GM23338 (cell line): ENCODE measurements around the gene RTKN. TPM values are rescaled to one million over a fixed set of nuclear protein-coding genes. Genes with fewer than 3 reads are reported as not detected.

ENCODE experiments used
- ATAC-seq: fragments of 200-7000 bp; cut with Tn5 transposase; 3 replicates; pipeline ENCODE4 v1.9.1; 2020
- DNase-seq: peaks from one replicate; pipeline ENCODE4 v3.0.0-alpha.2; 2015; ENCODE audit warnings: low spot score
- H2AFZ ChIP-seq: fragments of 200-600 bp; sonication (generic); 2 replicates; pipeline ENCODE4 v1.8.0; 2016; ENCODE audit warnings: antibody characterized with exemption, mild to moderate bottlenecking, moderate library complexity
- H3F3A ChIP-seq: fragments of 200-600 bp; sonication (generic); replicated peaks from 2 replicates; pipeline ENCODE4 v1.8.0; 2017; ENCODE audit warnings: antibody characterized with exemption, mixed run types, low read depth
- H3K27ac ChIP-seq: fragments of 200-600 bp; sonication (generic); 2 replicates; pipeline ENCODE4 v1.6.1; 2016; ENCODE audit warnings: low read depth
- H3K27me3 ChIP-seq: fragments of 200-600 bp; sonication (generic); 2 replicates; pipeline ENCODE4 v1.8.0; 2016; ENCODE audit warnings: mild to moderate bottlenecking, mixed run types, moderate library complexity; ENCODE audit not compliant: insufficient read depth
- H3K36me3 ChIP-seq: fragments of 200-600 bp; sonication (generic); 2 replicates; pipeline ENCODE4 v1.8.0; 2016; ENCODE audit warnings: mild to moderate bottlenecking; ENCODE audit not compliant: insufficient read depth
- H3K4me1 ChIP-seq: fragments of 200-600 bp; sonication (generic); 2 replicates; pipeline ENCODE4 v1.8.0; 2016; ENCODE audit warnings: mild to moderate bottlenecking, moderate library complexity; ENCODE audit not compliant: insufficient read depth
- H3K4me2 ChIP-seq: fragments of 200-600 bp; sonication (generic); 2 replicates; pipeline ENCODE4 v1.7.1; 2017; ENCODE audit warnings: mixed run types
- H3K4me3 ChIP-seq: fragments of 200-600 bp; sonication (generic); 2 replicates; pipeline ENCODE4 v1.6.1; 2016; ENCODE audit warnings: mixed run types
- H3K79me2 ChIP-seq: fragments of 200-600 bp; sonication (generic); replicated peaks from 2 replicates; pipeline ENCODE4 v1.8.0; 2017; ENCODE audit warnings: mild to moderate bottlenecking; ENCODE audit not compliant: insufficient read depth
- H3K9me2 ChIP-seq: fragments of 200-600 bp; sonication (generic); 2 replicates; pipeline ENCODE4 v1.8.0; 2017; ENCODE audit not compliant: insufficient read depth
- H4K20me1 ChIP-seq: fragments of 200-600 bp; sonication (generic); replicated peaks from 2 replicates; pipeline ENCODE4 v1.8.0; 2017; ENCODE audit warnings: mild to moderate bottlenecking; ENCODE audit not compliant: insufficient read depth
- H3K27ac Mint-ChIP-seq: 2 replicates; pipeline ENCODE4 v1.8.0; 2020; ENCODE audit warnings: inconsistent platforms, mild to moderate bottlenecking, moderate library complexity, mixed read lengths
- H3K27me3 Mint-ChIP-seq: 3 replicates; pipeline ENCODE4 v1.8.0; 2022; ENCODE audit warnings: low read depth, mild to moderate bottlenecking, moderate library complexity, mixed read lengths, inconsistent platforms; ENCODE audit not compliant: insufficient read depth, poor library complexity
- H3K36me3 Mint-ChIP-seq: 3 replicates; pipeline ENCODE4 v1.8.0; 2021; ENCODE audit warnings: low read depth, mild to moderate bottlenecking, inconsistent platforms, moderate library complexity, mixed read lengths
- H3K4me1 Mint-ChIP-seq: 3 replicates; pipeline ENCODE4 v1.8.0; 2020; ENCODE audit warnings: mild to moderate bottlenecking, inconsistent platforms, mixed read lengths
- H3K4me3 Mint-ChIP-seq: 3 replicates; pipeline ENCODE4 v1.8.0; 2021; ENCODE audit warnings: moderate library complexity, mild to moderate bottlenecking, inconsistent platforms, mixed read lengths
- H3K9me3 Mint-ChIP-seq: 3 replicates; pipeline ENCODE4 v1.8.0; 2020; ENCODE audit warnings: moderate library complexity, mild to moderate bottlenecking, inconsistent platforms, mixed read lengths
- CTCF ChIP-seq, 2 experiments: fragments of 200-600 bp in 1 of 2; sonication (generic) in 1 of 2; conservative IDR thresholded peaks; 2 replicates each; pipeline versions ENCODE4 v1.5.1 to v1.6.1; 2016 to 2017; ENCODE audit warnings: antibody characterized with exemption in 2 of 2, low read depth in 2 of 2, mild to moderate bottlenecking in 2 of 2, moderate library complexity in 1 of 2
- ETS1 ChIP-seq: IDR thresholded peaks from 2 replicates; pipeline ENCODE4 v1.6.1; 2016; ENCODE audit warnings: antibody characterized with exemption
- EZH2 ChIP-seq: fragments of 200-600 bp; sonication (generic); IDR thresholded peaks from one replicate; pipeline ENCODE4 v1.8.0; 2017; ENCODE audit warnings: antibody characterized with exemption, mild to moderate bottlenecking, low read depth; ENCODE audit not compliant: unreplicated experiment
- EZH2phosphoT487 ChIP-seq: fragments of 200-600 bp; sonication (generic); IDR thresholded peaks from one replicate; pipeline ENCODE4 v1.8.1; 2018; ENCODE audit warnings: antibody characterized with exemption; ENCODE audit not compliant: unreplicated experiment
- JUNB ChIP-seq: IDR thresholded peaks from one replicate; pipeline ENCODE4 v1.6.1; 2016; ENCODE audit warnings: antibody characterized with exemption; ENCODE audit not compliant: unreplicated experiment
- NANOG ChIP-seq: IDR thresholded peaks from 2 replicates; pipeline ENCODE4 v1.6.1; 2016; ENCODE audit warnings: antibody characterized with exemption, borderline replicate concordance
- POLR2AphosphoS5 ChIP-seq: IDR thresholded peaks from 2 replicates; pipeline ENCODE4 v1.6.1; 2016; ENCODE audit warnings: antibody characterized with exemption, low read depth
- STAT1 ChIP-seq: IDR thresholded peaks from one replicate; pipeline ENCODE4 v1.6.1; 2016; ENCODE audit warnings: antibody characterized with exemption; ENCODE audit not compliant: unreplicated experiment
- ZNF114 ChIP-seq: fragments of 250-450 bp; sonication (Bioruptor Pico); IDR thresholded peaks from 2 replicates; pipeline ENCODE4 v1.5.0; 2020; ENCODE audit warnings: mild to moderate bottlenecking, moderate library complexity
- ZNF331 ChIP-seq: fragments of 250-450 bp; sonication (Bioruptor Pico); IDR thresholded peaks from 2 replicates; pipeline ENCODE4 v1.5.0; 2020; ENCODE audit warnings: low read depth, mild to moderate bottlenecking, moderate library complexity
- polyA plus RNA-seq: library from polyadenylated mRNA; unstranded; fragments of >200 nt; fragmentation: Nextera tagmentation; extraction: Ambion mirVana; gene quantifications from 2 replicates; pipeline ENCODE4 v1.2.1, GENCODE V29; 2016
- total RNA-seq: library from RNA; depleted of rRNA; stranded (reverse); fragments of >200 nt; shearing (Covaris generic); gene quantifications from 2 replicates; pipeline ENCODE4 v1.2.3, GENCODE V29; 2014
- TF ChIP-seq, protein P1 (sequence below): IDR thresholded peaks from one replicate; pipeline ENCODE4 v1.6.1; 2018; ENCODE audit warnings: antibody characterized with exemption; ENCODE audit not compliant: unreplicated experiment

RTKN gene
- total and polyA plus RNA-seq, 2 experiments from 2014 or later = 24.5 to 50.0 TPM

GRCh38 chr2:74414441-74414840 is 27.3 kb downstream of the RTKN start (continued):
- no peak for TF ChIP-seq CTCF (conservative IDR thresholded peaks at IDR 0.05; ENCODE audit: low read depth in 2 of 2)
- no peak for TF ChIP-seq POLR2AphosphoS5
- TF ChIP-seq EZH2phosphoT487 = no peak
- no peak for TF ChIP-seq JUNB
- TF ChIP-seq, protein P1, sequence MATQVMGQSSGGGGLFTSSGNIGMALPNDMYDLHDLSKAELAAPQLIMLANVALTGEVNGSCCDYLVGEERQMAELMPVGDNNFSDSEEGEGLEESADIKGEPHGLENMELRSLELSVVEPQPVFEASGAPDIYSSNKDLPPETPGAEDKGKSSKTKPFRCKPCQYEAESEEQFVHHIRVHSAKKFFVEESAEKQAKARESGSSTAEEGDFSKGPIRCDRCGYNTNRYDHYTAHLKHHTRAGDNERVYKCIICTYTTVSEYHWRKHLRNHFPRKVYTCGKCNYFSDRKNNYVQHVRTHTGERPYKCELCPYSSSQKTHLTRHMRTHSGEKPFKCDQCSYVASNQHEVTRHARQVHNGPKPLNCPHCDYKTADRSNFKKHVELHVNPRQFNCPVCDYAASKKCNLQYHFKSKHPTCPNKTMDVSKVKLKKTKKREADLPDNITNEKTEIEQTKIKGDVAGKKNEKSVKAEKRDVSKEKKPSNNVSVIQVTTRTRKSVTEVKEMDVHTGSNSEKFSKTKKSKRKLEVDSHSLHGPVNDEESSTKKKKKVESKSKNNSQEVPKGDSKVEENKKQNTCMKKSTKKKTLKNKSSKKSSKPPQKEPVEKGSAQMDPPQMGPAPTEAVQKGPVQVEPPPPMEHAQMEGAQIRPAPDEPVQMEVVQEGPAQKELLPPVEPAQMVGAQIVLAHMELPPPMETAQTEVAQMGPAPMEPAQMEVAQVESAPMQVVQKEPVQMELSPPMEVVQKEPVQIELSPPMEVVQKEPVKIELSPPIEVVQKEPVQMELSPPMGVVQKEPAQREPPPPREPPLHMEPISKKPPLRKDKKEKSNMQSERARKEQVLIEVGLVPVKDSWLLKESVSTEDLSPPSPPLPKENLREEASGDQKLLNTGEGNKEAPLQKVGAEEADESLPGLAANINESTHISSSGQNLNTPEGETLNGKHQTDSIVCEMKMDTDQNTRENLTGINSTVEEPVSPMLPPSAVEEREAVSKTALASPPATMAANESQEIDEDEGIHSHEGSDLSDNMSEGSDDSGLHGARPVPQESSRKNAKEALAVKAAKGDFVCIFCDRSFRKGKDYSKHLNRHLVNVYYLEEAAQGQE = no peak
- no peak for TF ChIP-seq ZNF331 (CRISPR knock-in tag)
- no peak for TF ChIP-seq STAT1

DNA sequence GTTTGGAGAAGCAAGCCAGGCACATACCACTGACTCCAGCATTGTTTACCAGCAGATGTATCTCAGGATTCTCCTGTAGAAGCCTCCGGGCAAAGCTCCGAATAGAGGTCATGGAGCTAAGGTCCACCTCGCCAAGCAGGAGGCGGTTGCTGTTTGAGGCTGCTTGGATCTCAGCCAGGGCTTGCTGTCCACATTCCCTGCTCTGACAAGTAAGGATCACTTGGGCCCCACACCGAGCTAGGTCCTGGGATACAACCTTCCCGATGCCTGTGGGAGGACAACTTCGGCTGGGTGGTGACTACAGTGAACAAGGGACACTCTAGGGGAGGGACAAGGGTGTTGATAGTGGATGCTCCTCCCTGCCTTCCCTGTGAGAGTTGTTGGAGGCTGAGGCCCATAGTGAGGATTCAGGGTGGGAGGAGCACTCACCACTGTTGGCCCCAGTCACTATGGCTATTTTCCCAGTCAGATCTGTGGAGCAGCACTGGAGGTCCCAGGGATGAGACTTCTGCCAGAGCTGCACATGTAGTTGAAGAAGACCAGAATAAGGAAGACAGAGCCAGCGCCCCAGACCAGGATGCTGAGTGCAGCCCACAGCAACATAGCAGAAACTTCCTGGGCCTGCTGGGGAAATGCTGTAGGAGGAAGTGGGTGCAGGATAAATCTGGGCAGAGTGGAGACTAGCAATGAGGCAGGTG is 28.6 kb downstream of the RTKN start:
- Mint-ChIP-seq H3K36me3 (no peaks in the 10 kb centered on the region), H3K9me3 (no peaks in the 10 kb centered on the region), H3K27me3 (peaks cover 30% of the 10 kb centered on the region), H3K27ac (no peak overlapping the region), H3K4me1 (peaks cover 13% of the 10 kb centered on the region; the same call in 2 of the 3 replicates), H3K4me3 (no peak overlapping the region)
- peaks cover 35% of the 10 kb centered on the region for H3K27me3 ChIP-seq
- no peak overlapping the region for H3K27ac ChIP-seq
- no peak for DNase-seq
- peaks cover 16% of the 10 kb centered on the region for H3K4me1 ChIP-seq
- H3K4me3 ChIP-seq = no peak overlapping the region
- ATAC-seq = no peak
- H3F3A ChIP-seq = 0 out of 2 replicates have a peak, but pooled peaks cover 2% of the 10 kb centered on the region
- H3K4me2 ChIP-seq = no peak overlapping the region
- H3K36me3 ChIP-seq = no peaks in the 10 kb centered on the region
- H2AFZ ChIP-seq = no peak overlapping the region
- no peaks in the 10 kb centered on the region for H4K20me1 ChIP-seq
- H3K9me2 ChIP-seq = no peaks in the 10 kb centered on the region
- H3K79me2 ChIP-seq = no peaks in the 10 kb centered on the region
- TF ChIP-seq POLR2AphosphoS5 (no peak), NANOG (no peak), ZNF114 (CRISPR knock-in tag) (no peak), EZH2phosphoT487 (no peak), ZNF331 (CRISPR knock-in tag) (no peak), EZH2 (no peak), STAT1 (no peak), JUNB (no peak), CTCF (conservative IDR thresholded peaks at IDR 0.05; ENCODE audit: low read depth in 2 of 2) (no peak), ETS1 (no peak)
- TF ChIP-seq, protein P1 = no peak
